Islet of Langerhans (tissue), 1 donor: Measurements from ENCODE around the gene HABP4.

Source experiments
- FAIRE-seq: peaks from one replicate; lab custom pipeline; 2011; peaks lifted over from hg19 to GRCh38; lab: Jason Lieb, UNC

Gene HABP4

GRCh38 chr9:96449845-96450612, at the start of gene HABP4:
Gene HABP4, plus strand, starts transcription at chr9:96450169. Its CDS starts 111 bp downstream, at chr9:96450280.
- no peak for FAIRE-seq

GRCh38 chr9:96408409-96409280, 41.3 kb upstream of the HABP4 start:
- FAIRE-seq, result no peak

GRCh38 chr9:96411129-96411838, 38.7 kb upstream of the HABP4 start:
- no peak for FAIRE-seq

GRCh38 chr9:96412174-96412913, 37.6 kb upstream of the HABP4 start:
- FAIRE-seq, result no peak

GRCh38 chr9:96413302-96414221, 36.4 kb upstream of the HABP4 start:
- no peak for FAIRE-seq

GRCh38 chr9:96417051-96417586, 32.9 kb upstream of the HABP4 start:
- FAIRE-seq, result no peak

- FAIRE-seq, result no peak
Observed at GRCh38 chr9:96417661-96418082, 32.3 kb upstream of the HABP4 start.

GRCh38 chr9:96418083-96418919, 31.7 kb upstream of the HABP4 start, which contains the start of gene ZNF367:
Gene ZNF367, minus strand, starts transcription at chr9:96418370. Its CDS starts 338 bp downstream, at chr9:96418032.
- no peak for FAIRE-seq

GRCh38 chr9:96418920-96419690, 30.9 kb upstream of the HABP4 start:
- no peak for FAIRE-seq

- no peak for FAIRE-seq
Observed at GRCh38 chr9:96419691-96419969, 30.3 kb upstream of the HABP4 start.

GRCh38 chr9:96420468-96421219, 29.3 kb upstream of the HABP4 start:
- FAIRE-seq, result peak; percentile 87

GRCh38 chr9:96423322-96423984, 26.5 kb upstream of the HABP4 start:
- FAIRE-seq, result no peak

- FAIRE-seq, result no peak
Observed at GRCh38 chr9:96423985-96424336, 26.0 kb upstream of the HABP4 start.

GRCh38 chr9:96425500-96426169, 24.3 kb upstream of the HABP4 start:
- FAIRE-seq, result no peak

GRCh38 chr9:96429732-96430131, 20.2 kb upstream of the HABP4 start:
- no peak for FAIRE-seq

- FAIRE-seq, result no peak
Observed at GRCh38 chr9:96430377-96430776, 19.6 kb upstream of the HABP4 start.

GRCh38 chr9:96435345-96435744, 14.6 kb upstream of the HABP4 start:
- FAIRE-seq, result no peak
